Measurements from ENCODE around the gene ABO. TPM values are rescaled to one million over a fixed set of nuclear protein-coding genes. Genes with fewer than 3 reads are reported as not detected.

The ABO gene
- total RNA-seq, 4 donors from 2014 or later: 0.29 to 6.1 (median 0.59) TPM

DNA sequence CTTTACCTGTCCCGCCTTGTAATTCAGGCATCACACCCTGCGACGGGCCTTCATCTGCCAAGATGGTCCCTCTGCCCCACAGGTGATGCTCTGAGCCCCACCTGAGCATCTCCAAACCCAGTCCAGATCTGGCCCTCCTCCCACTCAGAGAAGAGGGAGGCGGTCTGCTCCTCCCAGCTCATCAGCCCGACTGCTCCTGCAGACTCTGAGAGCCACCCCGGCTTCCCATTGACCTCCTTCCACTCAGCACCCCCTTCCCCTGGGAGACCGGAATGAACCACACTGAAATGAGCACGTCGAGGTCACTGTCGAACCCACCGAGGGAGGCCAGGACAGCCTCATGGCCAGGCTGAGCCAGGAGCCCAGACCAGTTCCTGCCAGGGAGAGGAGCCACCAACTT lies 12.8 kb downstream of the ABO start:
- Histone ChIP-seq H3K27me3 (no peaks in the 10 kb centered on the region), H3K36me3 (no peaks in the 10 kb centered on the region), H3K27ac (no peak overlapping the region), H3K4me3 (no peak overlapping the region), H3K4me1 (no peaks in the 10 kb centered on the region), H3K9me3 (no peaks in the 10 kb centered on the region)
- no peak for DNase-seq
- TF ChIP-seq CTCF (IDR thresholded peaks at IDR 0.05): no peak
- TF ChIP-seq POLR2A (IDR thresholded peaks at IDR 0.05): no peak
- intact Hi-C loops (cut with DNase I; ENCODE audit: low total_unique reads): no loop called here

- no peak overlapping the region for H3K4me3 ChIP-seq
- no peak overlapping the region for H3K27ac ChIP-seq
- H3K27me3 ChIP-seq: no peaks in the 10 kb centered on the region
- intact Hi-C loops (cut with DNase I; ENCODE audit: low total_unique reads): no loop called here
- H3K9me3 ChIP-seq: no peaks in the 10 kb centered on the region
- no peak for DNase-seq
- H3K4me1 ChIP-seq: no peaks in the 10 kb centered on the region
- TF ChIP-seq POLR2A (IDR thresholded peaks at IDR 0.05): no peak
- TF ChIP-seq CTCF (IDR thresholded peaks at IDR 0.05): no peak
- H3K36me3 ChIP-seq: no peaks in the 10 kb centered on the region
Measured at GRCh38 chr9:133261753-133262120, 13.3 kb downstream of the ABO start.

GRCh38 chr9:133261103-133261752 lies 13.8 kb downstream of the ABO start:
- H3K36me3 ChIP-seq: no peaks in the 10 kb centered on the region
- no peaks in the 10 kb centered on the region for H3K4me1 ChIP-seq
- no peak overlapping the region for H3K27ac ChIP-seq
- TF ChIP-seq CTCF (IDR thresholded peaks at IDR 0.05) (no peak), POLR2A (IDR thresholded peaks at IDR 0.05) (no peak)
- H3K9me3 ChIP-seq: no peaks in the 10 kb centered on the region
- DNase-seq: no peak
- no peaks in the 10 kb centered on the region for H3K27me3 ChIP-seq
- H3K4me3 ChIP-seq: no peak overlapping the region
- intact Hi-C loops (cut with DNase I; ENCODE audit: low total_unique reads): no loop called here

GRCh38 chr9:133260334-133261102 lies 14.5 kb downstream of the ABO start:
- Histone ChIP-seq H3K4me3 (no peak overlapping the region), H3K27ac (no peak overlapping the region), H3K27me3 (no peaks in the 10 kb centered on the region), H3K36me3 (no peaks in the 10 kb centered on the region), H3K4me1 (no peaks in the 10 kb centered on the region), H3K9me3 (no peaks in the 10 kb centered on the region)
- TF ChIP-seq POLR2A (IDR thresholded peaks at IDR 0.05) (no peak), CTCF (IDR thresholded peaks at IDR 0.05) (no peak)
- intact Hi-C loops (cut with DNase I; ENCODE audit: low total_unique reads): no loop called here
- no peak for DNase-seq
